ENCODE results near the gene SLC66A1. TPM values are rescaled to one million over a fixed set of nuclear protein-coding genes. Genes with fewer than 3 reads are reported as not detected.

SLC66A1 gene
- polyA plus RNA-seq, 2 of the 4 experiments (the other 2 are of a cell fraction), result 5.6 to 12.6 TPM

GRCh38 chr1:19356266-19356665, 44.1 kb downstream of the SLC66A1 start:
- no peak overlapping the region for H3K27ac ChIP-seq
- WGBS (ENCODE audit: missing lambda C conversion rate), result 82% methylated on average over 2 of the region's 5 CpGs
- TF ChIP-seq BCL3 (IDR thresholded peaks at IDR 0.05) (no peak), EP300 (IDR thresholded peaks at IDR 0.05) (no peak), HES2 (IDR thresholded peaks at IDR 0.05) (no peak), KDM1A (IDR thresholded peaks at IDR 0.05; ENCODE audit: low read depth) (no peak), CHD4 (IDR thresholded peaks at IDR 0.05; ENCODE audit: borderline replicate concordance) (no peak), SREBF2 (IDR thresholded peaks at IDR 0.05) (no peak), RARB (CRISPR knock-in tag; IDR thresholded peaks at IDR 0.05) (no peak), HOXA7 (CRISPR knock-in tag; IDR thresholded peaks at IDR 0.05) (no peak), MAZ (IDR thresholded peaks at IDR 0.05; ENCODE audit: borderline replicate concordance, low read depth, low read length) (no peak)
- POLR2A ChIA-PET, result no interaction called here
- ATAC-seq (no peak), FAIRE-seq (no peak), DNase-seq (ENCODE audit: low read depth in 1 of 2, low spot score in 1 of 2) (no peak)
- H3K9me3 ChIP-seq, result no peaks in the 10 kb centered on the region
- CTCF ChIA-PET, result interaction anchor here (0.6 to 2.3 kb wide), 5 partner anchors 11 to 1056 kb away, joined by 3 to 7 read pairs (median 3); no protein-coding TSS in a partner anchor
- H3K4me2 ChIP-seq, result no peak overlapping the region
- H3K4me1 ChIP-seq, result no peaks in the 10 kb centered on the region
- H3K4me3 ChIP-seq, result no peak overlapping the region

GRCh38 chr1:19357299-19357986, 45.3 kb downstream of the SLC66A1 start:
- TF ChIP-seq MAFK (IDR thresholded peaks at IDR 0.05; ENCODE audit: partially characterized antibody) (no peak), CBX8 (IDR thresholded peaks at IDR 0.05) (no peak), EHMT2 (IDR thresholded peaks at IDR 0.05; ENCODE audit: low read depth) (no peak), CHD4 (IDR thresholded peaks at IDR 0.05; ENCODE audit: borderline replicate concordance) (no peak), HDAC2 (IDR thresholded peaks at IDR 0.05) (no peak), ESRRA (IDR thresholded peaks at IDR 0.05; ENCODE audit: borderline replicate concordance, low read length) (no peak), KDM5A (IDR thresholded peaks at IDR 0.05) (no peak), EHF (CRISPR knock-in tag; IDR thresholded peaks at IDR 0.05) (no peak), PHF8 (IDR thresholded peaks at IDR 0.05; ENCODE audit: borderline replicate concordance, low read depth) (no peak), MAZ (IDR thresholded peaks at IDR 0.05; ENCODE audit: borderline replicate concordance, low read depth, low read length) (no peak), GATA3 (IDR thresholded peaks at IDR 0.05; ENCODE audit: borderline replicate concordance) (no peak), NR3C1 (IDR thresholded peaks at IDR 0.05) (no peak)
- FAIRE-seq (no peak), ATAC-seq (no peak), DNase-seq (ENCODE audit: low read depth in 1 of 2, low spot score in 1 of 2) (no peak)
- Histone ChIP-seq H3K9me3 (no peaks in the 10 kb centered on the region), H3K27ac (no peak overlapping the region), H3K4me2 (no peak overlapping the region), H3K4me3 (no peak overlapping the region), H3K4me1 (no peaks in the 10 kb centered on the region)
- 87% methylated on average over 12 of the region's 13 CpGs for WGBS (ENCODE audit: missing lambda C conversion rate)
- CTCF ChIA-PET, result interaction anchor here (1.5 kb wide), 1 partner anchor 14 kb away, joined by 4 read pairs; no protein-coding TSS in a partner anchor
- POLR2A ChIA-PET, result no interaction called here

GRCh38 chr1:19358710-19359109, 46.6 kb downstream of the SLC66A1 start:
- POLR2A ChIA-PET, result interaction anchor here (1.1 kb wide), 1 partner anchor 9 kb away, joined by 9 read pairs; no protein-coding TSS in a partner anchor
- no peak for DNase-seq (ENCODE audit: low read depth in 1 of 2, low spot score in 1 of 2)

More at GRCh38 chr1:19358710-19359109, 46.6 kb downstream of the SLC66A1 start:
- no peak for ATAC-seq
- TF ChIP-seq CBX2 (IDR thresholded peaks at IDR 0.05; ENCODE audit: borderline replicate concordance, low read depth), result no peak
- TF ChIP-seq ESRRA (IDR thresholded peaks at IDR 0.05; ENCODE audit: borderline replicate concordance, low read length), result no peak
- TF ChIP-seq NPAS2 (CRISPR knock-in tag; IDR thresholded peaks at IDR 0.05; ENCODE audit: borderline replicate concordance), result no peak
- TF ChIP-seq CHD2 (IDR thresholded peaks at IDR 0.05; ENCODE audit: low read length, partially characterized antibody), result no peak
- no peak for TF ChIP-seq FOSB (CRISPR knock-in tag; IDR thresholded peaks at IDR 0.05)
- TF ChIP-seq MAX (IDR thresholded peaks at IDR 0.05), result no peak
- no peak for TF ChIP-seq EHF (CRISPR knock-in tag; IDR thresholded peaks at IDR 0.05)
- no peak for TF ChIP-seq HOXB5 (CRISPR knock-in tag; IDR thresholded peaks at IDR 0.05)
- no peak for TF ChIP-seq POLR2AphosphoS2 (conservative IDR thresholded peaks at IDR 0.05; ENCODE audit: low read length)
- no peak for TF ChIP-seq BHLHE40 (IDR thresholded peaks at IDR 0.05; ENCODE audit: low read depth, low read length)
- no peak for TF ChIP-seq JUNB (IDR thresholded peaks at IDR 0.05)
- TF ChIP-seq CEBPB (IDR thresholded peaks at IDR 0.05), result no peak
- TF ChIP-seq SMC3 (IDR thresholded peaks at IDR 0.05), result no peak
- no peak for TF ChIP-seq NFE2L2 (conservative IDR thresholded peaks at IDR 0.05; ENCODE audit: low read length)
- TF ChIP-seq USF2 (IDR thresholded peaks at IDR 0.05), result no peak
- TF ChIP-seq GATA3 (IDR thresholded peaks at IDR 0.05; ENCODE audit: borderline replicate concordance), result no peak
- no peak for TF ChIP-seq MYC (IDR thresholded peaks at IDR 0.05; ENCODE audit: borderline replicate concordance, low read length)
- TF ChIP-seq RFX5 (IDR thresholded peaks at IDR 0.05), result no peak
- Histone ChIP-seq H3K4me2 (no peak overlapping the region), H3K9me3 (no peaks in the 10 kb centered on the region), H3K4me3 (no peak overlapping the region), H3K4me1 (no peaks in the 10 kb centered on the region), H3K27ac (no peak overlapping the region)
- no peak for FAIRE-seq
- CTCF ChIA-PET, result interaction anchor here (0.6 kb wide), 1 partner anchor 161 kb away, joined by 3 read pairs; no protein-coding TSS in a partner anchor
- WGBS (ENCODE audit: missing lambda C conversion rate), result 94% methylated on average over 8 of the region's 8 CpGs

Data from A549 (cell line).